Renal cortical epithelial cell (primary cell): ENCODE measurements around the gene MAG. TPM values are rescaled to one million over a fixed set of nuclear protein-coding genes. Genes with fewer than 3 reads are reported as not detected.

ENCODE experiments used
- DNase-seq: peaks from one replicate; pipeline ENCODE4 v3.0.0-alpha.2; 2011; ENCODE audit warnings: low read depth
- total RNA-seq: library from RNA; depleted of rRNA; stranded (reverse); fragments of >200 nt; gene quantifications from 2 replicates; pipeline ENCODE4 v1.2.3, GENCODE V29; 2014

MAG gene
- total RNA-seq, 1 donor from 2014 or later, result not detected

GRCh38 chr19:35297515-35297848, 5.5 kb downstream of the MAG start:
- no peak for DNase-seq

GRCh38 chr19:35297922-35298321, 6.0 kb downstream of the MAG start:
- DNase-seq, result no peak

- DNase-seq, result no peak
These were observed 6.6 kb downstream of the MAG start for GRCh38 chr19:35298561-35298972.

- DNase-seq, result no peak
These were observed 7.8 kb downstream of the MAG start for GRCh38 chr19:35299523-35300338.

GRCh38 chr19:35300339-35300649, 8.3 kb downstream of the MAG start:
- no peak for DNase-seq

- DNase-seq, result no peak
These were observed 10.0 kb downstream of the MAG start for GRCh38 chr19:35301961-35302360.

- no peak for DNase-seq
These were observed 10.5 kb downstream of the MAG start for GRCh38 chr19:35302446-35302845.

GRCh38 chr19:35303357-35303915, 11.5 kb downstream of the MAG start:
- DNase-seq, result no peak

GRCh38 chr19:35304036-35304435, 12.1 kb downstream of the MAG start:
- no peak for DNase-seq

GRCh38 chr19:35305181-35305580, 13.2 kb downstream of the MAG start:
- DNase-seq, result no peak

GRCh38 chr19:35306473-35307246, 14.7 kb downstream of the MAG start:
- no peak for DNase-seq

- DNase-seq, result no peak
These were observed 16.0 kb downstream of the MAG start for GRCh38 chr19:35307931-35308330.

GRCh38 chr19:35308910-35309309, 16.9 kb downstream of the MAG start:
- DNase-seq, result no peak

- peak; percentile 81 for DNase-seq
These were observed 17.7 kb downstream of the MAG start for GRCh38 chr19:35309481-35310279.

- DNase-seq, result no peak
These were observed 18.4 kb downstream of the MAG start for GRCh38 chr19:35310331-35310730.

GRCh38 chr19:35310811-35311465, 19.0 kb downstream of the MAG start:
- DNase-seq, result no peak

GRCh38 chr19:35311901-35312665, 20.1 kb downstream of the MAG start:
- no peak for DNase-seq

- DNase-seq, result peak; percentile 29
These were observed 21.6 kb downstream of the MAG start for GRCh38 chr19:35313587-35313986.

- DNase-seq, result no peak
These were observed 22.1 kb downstream of the MAG start for GRCh38 chr19:35314031-35314430.

GRCh38 chr19:35314858-35315470, 23.0 kb downstream of the MAG start:
- DNase-seq, result no peak

- no peak for DNase-seq
These were observed 23.9 kb downstream of the MAG start for GRCh38 chr19:35315883-35316282.
